Right cardiac atrium (tissue), 5 donors: ENCODE results near the gene GCN1. TPM values are rescaled to one million over a fixed set of nuclear protein-coding genes. Genes with fewer than 3 reads are reported as not detected.
"Not testable (repeated sequence)": the region's sequence is repeated elsewhere in the genome, so short reads cannot be mapped to it uniquely, and the experiment has no call there.

ENCODE experiments used
- ATAC-seq, 2 donors: fragments of 200-7000 bp; cut with Tn5 transposase; one replicate each; pipeline versions ENCODE4 v1.8.0 to v1.9.1; 2020; ENCODE audit warnings: moderate library complexity in 2 of 2, mild to moderate bottlenecking in 1 of 2
- DNase-seq, 3 donors: peaks; one replicate each; pipeline ENCODE4 v3.0.0-alpha.2; 2020
- H3K27ac ChIP-seq: one replicate; pipeline ENCODE4 v1.5.1; 2013; ENCODE audit warnings: mild to moderate bottlenecking, low read length, control low read depth, moderate library complexity
- H3K27me3 ChIP-seq: one replicate; pipeline ENCODE4 v1.6.1; 2013; ENCODE audit not compliant: control insufficient read depth, insufficient read depth
- H3K4me1 ChIP-seq: one replicate; pipeline ENCODE4 v1.6.1; 2013; ENCODE audit warnings: low read length; ENCODE audit not compliant: control insufficient read depth, insufficient read depth
- H3K4me3 ChIP-seq: one replicate; pipeline ENCODE4 v1.5.1; 2013; ENCODE audit warnings: low read length, control low read depth
- H3K9me3 ChIP-seq: one replicate; pipeline ENCODE4 v1.6.1; 2013; ENCODE audit warnings: low read length; ENCODE audit not compliant: control insufficient read depth
- WGBS: extraction: QIAGEN DNeasy Blood & Tissue Kit; methylation state at CpG from one replicate; pipeline ENCODE4 v1.1.7; 2013; 5-methylcytosine and 5-hydroxymethylcytosine counted together
- intact Hi-C, 4 donors: fragments of 100-400 bp; cut with DNase I; formaldehyde crosslinking; loops; one replicate each; pipeline versions ENCODE4 v1.11.0 to v1.14.0; 2022 to 2023
- polyA plus RNA-seq: library from polyadenylated mRNA; stranded (reverse); fragments of 200-250 nt; gene quantifications from one replicate; pipeline ENCODE4 v1.2.3, GENCODE V29; 2013
- total RNA-seq, 4 donors: library from RNA; stranded (reverse); fragmentation: NEBNext Ultra II Directional; extraction: Animal tissue kit (Norgen Biotek cat#: 25700); gene quantifications; one replicate each; pipeline ENCODE4 v1.2.1, GENCODE V29; 2021
- donor health status: healthy with polysubstance abuse.
- donor health status: DM: no; HTN: yes; CAD: no.
- donor health status: DM: no; HTN: no; CAD: no.
- donor health status: DM: no; HTN: yes; CAD: no; lungs with severe emphysema.
- donor health status: DM: yes; HTN: yes; CAD: no.

GCN1 gene
- total and polyA plus RNA-seq, 5 donors, result 10.6 to 41.4 (median 34.7) TPM

- Histone ChIP-seq H3K27me3 (no peaks in the 10 kb centered on the region), H3K4me3 (no peak overlapping the region), H3K9me3 (no peaks in the 10 kb centered on the region), H3K27ac (no peak overlapping the region), H3K4me1 (no peaks in the 10 kb centered on the region)
- WGBS, result 87% methylated on average over 12 of the region's 12 CpGs
- DNase-seq (no peak), ATAC-seq (no peak)
- intact Hi-C loops, result no loop called here
These were observed 16.9 kb upstream of the GCN1 start for GRCh38 chr12:120211243-120211903.

GRCh38 chr12:120209851-120210250 lies 15.3 kb upstream of the GCN1 start:
- intact Hi-C loops, result no loop called here
- H3K4me1 ChIP-seq, result no peaks in the 10 kb centered on the region
- H3K4me3 ChIP-seq, result no peak overlapping the region
- DNase-seq (no peak), ATAC-seq (peak in 1 of 2 donors; percentile 22)
- H3K9me3 ChIP-seq, result no peaks in the 10 kb centered on the region
- no peak overlapping the region for H3K27ac ChIP-seq
- H3K27me3 ChIP-seq, result no peaks in the 10 kb centered on the region
- 92% methylated on average over 13 of the region's 13 CpGs for WGBS

GRCh38 chr12:120207227-120207626 lies 12.7 kb upstream of the GCN1 start:
- intact Hi-C loops, result no loop called here
- H3K27me3 ChIP-seq, result no peaks in the 10 kb centered on the region
- peak in 1 of 3 donors; percentile 56 for DNase-seq
- H3K27ac ChIP-seq, result no peak overlapping the region
- H3K4me3 ChIP-seq, result no peak overlapping the region
- H3K9me3 ChIP-seq, result no peaks in the 10 kb centered on the region
- H3K4me1 ChIP-seq, result no peaks in the 10 kb centered on the region
- 93% methylated on average over 13 of the region's 13 CpGs for WGBS
- ATAC-seq, result no peak

- intact Hi-C loops, H3K4me3 ChIP-seq, H3K4me1 ChIP-seq, DNase-seq, H3K9me3 ChIP-seq, H3K27ac ChIP-seq, H3K27me3 ChIP-seq, ATAC-seq: not testable (repeated sequence)
- 94% methylated on average over 5 of the region's 5 CpGs for WGBS
These were observed 12.3 kb upstream of the GCN1 start for GRCh38 chr12:120206781-120207180.

- no peaks in the 10 kb centered on the region for H3K9me3 ChIP-seq
- H3K4me3 ChIP-seq, result no peak overlapping the region
- ATAC-seq (no peak), DNase-seq (no peak)
- intact Hi-C loops, result no loop called here
- no peak overlapping the region for H3K27ac ChIP-seq
- H3K27me3 ChIP-seq, result no peaks in the 10 kb centered on the region
- H3K4me1 ChIP-seq, result peaks cover 2% of the 10 kb centered on the region
- 92% methylated on average over 10 of the region's 10 CpGs for WGBS
These were observed 11.7 kb upstream of the GCN1 start for GRCh38 chr12:120206228-120206627.

GRCh38 chr12:120204171-120204570 lies 9.7 kb upstream of the GCN1 start:
- H3K9me3 ChIP-seq, result no peaks in the 10 kb centered on the region
- no peaks in the 10 kb centered on the region for H3K27me3 ChIP-seq
- DNase-seq, result no peak
- 94% methylated on average over 7 of the region's 7 CpGs for WGBS
- no peak overlapping the region for H3K4me3 ChIP-seq
- ATAC-seq, result no peak
- H3K27ac ChIP-seq, result no peak overlapping the region
- intact Hi-C loops, result no loop called here
- H3K4me1 ChIP-seq, result peaks cover 6% of the 10 kb centered on the region

- peaks cover 8% of the 10 kb centered on the region for H3K4me1 ChIP-seq
- ATAC-seq, result peak in 1 of 2 donors; percentile 3
- 2% methylated on average over 16 of the region's 16 CpGs for whole genome bisulfite sequencing
These were observed 5.9 kb upstream of the GCN1 start for GRCh38 chr12:120200364-120200800.

GRCh38 chr12:120199595-120200306 lies 5.2 kb upstream of the GCN1 start:
- H3K9me3 ChIP-seq, result no peaks in the 10 kb centered on the region
- H3K4me1 ChIP-seq, result peaks cover 12% of the 10 kb centered on the region
- DNase-seq, result peak in 2 of 3 donors; percentile 44 to 60
- H3K27ac ChIP-seq, result peak overlapping the region; percentile 86
- H3K27me3 ChIP-seq, result no peaks in the 10 kb centered on the region
- 17% methylated on average over 12 of the region's 12 CpGs for WGBS
- intact Hi-C loops, result no loop called here
- ATAC-seq, result peak; percentile 46 to 48
- H3K4me3 ChIP-seq, result peak overlapping the region; percentile 91

More at GRCh38 chr12:120200364-120200800, 5.9 kb upstream of the GCN1 start:
- H3K27me3 ChIP-seq, result no peaks in the 10 kb centered on the region
- no peak for DNase-seq
- H3K27ac ChIP-seq, result peak overlapping the region; percentile 86
- intact Hi-C loops, result no loop called here
- H3K9me3 ChIP-seq, result no peaks in the 10 kb centered on the region
- H3K4me3 ChIP-seq, result peak overlapping the region; percentile 91

GRCh38 chr12:120199025-120199424 lies 4.5 kb upstream of the GCN1 start:
- peaks cover 12% of the 10 kb centered on the region for H3K4me1 ChIP-seq
- peak overlapping the region; percentile 30 for H3K27ac ChIP-seq
- WGBS, result 61% methylated on average over 7 of the region's 7 CpGs
- H3K27me3 ChIP-seq, result no peaks in the 10 kb centered on the region
- DNase-seq (no peak), ATAC-seq (no peak)
- H3K4me3 ChIP-seq, result peak overlapping the region; percentile 91
- intact Hi-C loops, result no loop called here
- H3K9me3 ChIP-seq, result no peaks in the 10 kb centered on the region

GRCh38 chr12:120197542-120197887 lies 3.0 kb upstream of the GCN1 start:
- no peak overlapping the region for H3K27ac ChIP-seq
- peaks cover 12% of the 10 kb centered on the region for H3K4me1 ChIP-seq
- no peak overlapping the region for H3K4me3 ChIP-seq
- 76% methylated on average over 4 of the region's 4 CpGs for WGBS
- no peaks in the 10 kb centered on the region for H3K27me3 ChIP-seq
- intact Hi-C loops, result no loop called here
- H3K9me3 ChIP-seq, result no peaks in the 10 kb centered on the region
- DNase-seq, result no peak
- no peak for ATAC-seq

GRCh38 chr12:120196817-120197541 lies 2.5 kb upstream of the GCN1 start:
- H3K9me3 ChIP-seq, intact Hi-C loops, ATAC-seq, DNase-seq, H3K27ac ChIP-seq, H3K27me3 ChIP-seq, H3K4me1 ChIP-seq, H3K4me3 ChIP-seq: not testable (repeated sequence)
- WGBS, result 72% methylated on average over 7 of the region's 7 CpGs
